ENCODE results near the gene TCF7.

The TCF7 gene

DNA sequence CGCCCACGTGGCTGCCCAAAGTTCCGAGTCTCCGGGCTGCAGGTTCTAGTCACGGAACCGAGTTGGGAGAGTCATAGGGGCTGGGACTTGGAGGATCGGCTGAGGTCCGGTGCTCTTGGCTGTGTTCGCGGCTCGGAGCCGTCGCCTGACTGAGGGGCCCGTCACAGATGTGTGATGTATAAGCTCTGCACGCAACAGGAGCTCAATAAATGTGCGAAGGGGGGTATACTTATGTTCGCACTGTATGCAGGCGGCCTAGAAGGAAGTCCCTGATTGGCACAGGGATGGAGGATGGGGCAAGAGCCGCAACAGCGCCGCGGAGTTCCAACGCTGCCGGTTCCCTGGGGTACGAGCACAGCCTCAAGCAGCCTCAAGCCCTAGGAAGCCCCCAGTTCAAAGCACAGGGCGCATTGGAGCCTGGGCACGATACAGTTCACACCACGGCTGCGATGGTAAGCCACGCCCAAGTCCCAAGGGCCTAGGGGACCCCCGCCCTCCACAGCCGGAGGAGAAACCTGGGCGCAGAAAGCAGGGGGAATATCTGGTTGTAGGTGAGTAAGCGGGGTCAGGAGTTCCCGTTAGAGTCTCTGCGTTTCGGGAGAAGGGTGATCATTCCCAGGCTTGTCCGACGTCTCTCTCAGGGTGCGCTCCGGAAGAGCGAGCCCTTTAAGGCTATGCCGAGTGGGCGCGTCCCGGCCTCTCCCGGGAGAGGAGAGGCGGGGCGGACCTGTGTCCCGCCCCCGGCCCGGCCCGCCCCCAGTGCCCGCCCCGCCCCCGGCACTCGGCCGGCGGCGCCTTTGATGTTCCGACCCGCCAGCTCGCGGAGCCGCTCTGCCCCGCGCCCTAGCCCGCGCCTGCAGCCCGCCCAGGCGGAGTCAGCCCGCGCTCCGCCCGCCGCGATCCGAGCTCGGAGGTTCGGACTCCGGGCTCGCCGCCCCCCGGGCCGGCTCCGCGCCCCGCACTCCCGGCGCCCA lies at the start of gene TCF7:
TSS of gene TCF7 (plus strand) at position 780 of the 974 bp plus-strand sequence. CDS start 226 bp downstream, outside the sequence.
- peaks cover 4 to 24% (median 15%) of the 10 kb centered on the region in 5 donors for H3K27me3 ChIP-seq (ENCODE audit: control insufficient read depth in 5 of 5, insufficient read depth in 4 of 5, low read length in 5 of 5)
- no peaks in the 10 kb centered on the region for H3K36me3 ChIP-seq (ENCODE audit: control insufficient read depth in 5 of 5, insufficient read depth in 5 of 5, low read length in 5 of 5)
- no peak within 1 kb of the TSS for H3K27ac ChIP-seq (ENCODE audit: low read depth, low read length)
- H3K4me3 ChIP-seq (ENCODE audit: low read depth in 1 of 5, low read length in 5 of 5): peak within 1 kb of the TSS; percentile 65 to 74 (median 69)
- H3K9ac ChIP-seq (ENCODE audit: low read length in 5 of 5): peak within 1 kb of the TSS in 3 of 5 donors; percentile 51 to 76 (median 68)
- no peaks in the 10 kb centered on the region for H3K9me3 ChIP-seq (ENCODE audit: control insufficient read depth in 5 of 5, low read length in 5 of 5)
- peaks cover 8 to 28% (median 21%) of the 10 kb centered on the region in 5 donors for H3K4me1 ChIP-seq (ENCODE audit: control insufficient read depth in 5 of 5, insufficient read depth in 5 of 5, low read length in 5 of 5)

DNA sequence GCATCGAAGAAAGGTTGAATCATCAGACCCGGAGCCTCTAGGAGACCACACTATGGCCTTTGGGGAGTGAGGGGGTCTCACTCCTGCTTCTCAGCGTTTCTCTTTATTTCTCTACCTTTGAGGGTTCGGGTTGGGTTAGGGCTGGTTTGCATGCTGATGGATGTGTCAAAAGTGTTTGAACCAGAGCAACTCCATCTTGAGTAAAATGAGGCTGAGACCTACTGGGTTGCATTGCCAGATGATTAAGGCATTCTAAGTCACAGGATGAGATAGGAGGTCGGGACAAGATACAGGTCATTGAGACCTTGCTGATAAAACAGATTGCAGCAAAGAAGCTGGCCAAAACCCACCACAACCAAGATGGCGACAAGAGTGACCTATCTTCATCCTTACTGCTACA lies 44.9 kb upstream of the TCF7 start:
- no peaks in the 10 kb centered on the region for H3K36me3 ChIP-seq (ENCODE audit: control insufficient read depth in 5 of 5, insufficient read depth in 5 of 5, low read length in 5 of 5)
- H3K27ac ChIP-seq (ENCODE audit: low read depth, low read length): no peak overlapping the region
- H3K9ac ChIP-seq (ENCODE audit: low read length in 5 of 5): no peak overlapping the region
- no peak overlapping the region for H3K4me3 ChIP-seq (ENCODE audit: low read depth in 1 of 5, low read length in 5 of 5)
- peaks cover 4 to 27% (median 11%) of the 10 kb centered on the region in 5 donors for H3K27me3 ChIP-seq (ENCODE audit: control insufficient read depth in 5 of 5, insufficient read depth in 4 of 5, low read length in 5 of 5)
- H3K9me3 ChIP-seq (ENCODE audit: control insufficient read depth in 5 of 5, low read length in 5 of 5): no peaks in the 10 kb centered on the region
- H3K4me1 ChIP-seq (ENCODE audit: control insufficient read depth in 5 of 5, insufficient read depth in 5 of 5, low read length in 5 of 5): peaks cover 2 to 13% (median 10%) of the 10 kb centered on the region in 5 donors

DNA sequence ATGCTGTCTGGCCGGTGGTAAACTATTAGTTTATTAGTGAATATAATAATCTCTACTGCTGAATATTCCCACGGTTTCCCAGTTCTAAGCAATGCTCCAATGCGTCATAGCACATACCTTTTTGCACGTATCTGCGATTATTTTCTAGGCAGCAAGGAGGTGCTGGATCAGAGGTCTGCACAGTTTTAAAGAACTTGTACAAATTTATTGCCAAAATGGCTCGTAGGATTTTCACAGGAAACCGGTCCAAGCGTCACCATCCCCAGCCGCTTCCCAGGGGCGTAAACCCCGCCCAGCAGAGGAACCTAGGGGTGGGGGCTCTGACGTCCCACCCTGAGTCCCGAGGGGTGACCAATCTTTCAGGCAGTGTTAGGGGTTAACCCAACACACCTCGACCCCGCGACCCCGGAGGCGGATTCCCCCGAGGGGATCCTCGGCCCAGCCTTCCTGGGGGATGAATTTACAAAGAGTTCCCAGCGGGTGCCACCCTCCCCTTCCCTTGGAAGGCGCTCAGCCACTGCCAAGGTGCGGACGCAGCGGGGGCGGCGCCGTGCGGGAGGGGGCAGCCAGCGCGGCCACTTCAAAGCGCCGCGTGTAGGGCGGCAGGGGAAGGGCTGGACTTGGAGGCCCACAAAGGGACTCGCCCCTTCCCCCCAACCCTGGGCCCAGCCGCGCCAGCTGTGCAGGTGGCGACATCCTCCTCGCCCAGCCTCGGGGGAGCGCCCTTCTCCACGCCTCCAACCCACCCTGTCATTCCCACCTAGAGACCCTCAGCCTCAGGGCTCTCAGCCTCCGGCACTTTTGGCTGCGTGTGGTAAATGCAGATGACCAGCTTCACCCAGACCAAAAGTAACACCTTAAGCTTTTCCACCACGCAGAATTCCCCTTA lies 43.5 kb upstream of the TCF7 start:
- Histone ChIP-seq H3K27ac (ENCODE audit: low read depth, low read length) (no peak overlapping the region), H3K4me1 (ENCODE audit: control insufficient read depth in 5 of 5, insufficient read depth in 5 of 5, low read length in 5 of 5) (peaks cover 2 to 13% (median 10%) of the 10 kb centered on the region in 5 donors), H3K36me3 (ENCODE audit: control insufficient read depth in 5 of 5, insufficient read depth in 5 of 5, low read length in 5 of 5) (no peaks in the 10 kb centered on the region), H3K9me3 (ENCODE audit: control insufficient read depth in 5 of 5, low read length in 5 of 5) (no peaks in the 10 kb centered on the region), H3K27me3 (ENCODE audit: control insufficient read depth in 5 of 5, insufficient read depth in 4 of 5, low read length in 5 of 5) (peaks cover 4 to 27% (median 11%) of the 10 kb centered on the region in 5 donors), H3K4me3 (ENCODE audit: low read depth in 1 of 5, low read length in 5 of 5) (peak overlapping the region in 4 of 5 donors; percentile 29 to 53 (median 48)), H3K9ac (ENCODE audit: low read length in 5 of 5) (peak overlapping the region in 1 of 5 donors; percentile 30)

DNA sequence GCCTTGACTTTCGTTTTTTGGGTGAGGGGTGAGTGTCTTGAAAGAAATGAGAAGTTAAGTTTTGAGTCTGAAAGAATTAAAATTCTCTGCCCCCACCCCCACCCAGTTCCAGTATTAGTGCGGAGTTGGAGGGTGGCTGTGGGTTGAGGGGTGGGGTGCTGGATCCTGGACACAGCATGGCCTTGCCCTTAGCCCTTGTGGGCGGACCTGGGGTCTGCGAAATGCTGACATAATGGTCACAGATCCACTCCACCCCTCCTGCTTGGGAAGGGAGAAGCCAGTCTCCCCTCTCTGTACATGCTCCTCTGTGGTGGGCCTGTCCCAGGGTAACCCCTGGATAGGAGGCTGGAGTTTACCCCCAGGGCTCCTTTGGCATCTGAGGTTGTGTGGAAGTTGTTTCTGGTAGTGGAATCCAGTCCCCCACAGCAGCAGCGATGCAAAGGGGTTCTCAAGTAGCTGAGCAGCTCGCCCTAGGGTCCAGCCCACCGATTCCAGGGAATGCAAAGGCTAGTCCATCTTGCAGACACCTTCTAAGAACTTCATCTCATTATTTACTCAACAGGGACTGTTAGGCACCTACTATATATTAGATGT lies 42.8 kb upstream of the TCF7 start:
- Histone ChIP-seq H3K27ac (ENCODE audit: low read depth, low read length) (no peak overlapping the region), H3K9me3 (ENCODE audit: control insufficient read depth in 5 of 5, low read length in 5 of 5) (no peaks in the 10 kb centered on the region), H3K27me3 (ENCODE audit: control insufficient read depth in 5 of 5, insufficient read depth in 4 of 5, low read length in 5 of 5) (peaks cover 4 to 27% (median 11%) of the 10 kb centered on the region in 5 donors), H3K4me1 (ENCODE audit: control insufficient read depth in 5 of 5, insufficient read depth in 5 of 5, low read length in 5 of 5) (peaks cover 2 to 13% (median 10%) of the 10 kb centered on the region in 5 donors), H3K4me3 (ENCODE audit: low read depth in 1 of 5, low read length in 5 of 5) (peak overlapping the region in 1 of 5 donors; percentile 48), H3K36me3 (ENCODE audit: control insufficient read depth in 5 of 5, insufficient read depth in 5 of 5, low read length in 5 of 5) (no peaks in the 10 kb centered on the region), H3K9ac (ENCODE audit: low read length in 5 of 5) (no peak overlapping the region)

DNA sequence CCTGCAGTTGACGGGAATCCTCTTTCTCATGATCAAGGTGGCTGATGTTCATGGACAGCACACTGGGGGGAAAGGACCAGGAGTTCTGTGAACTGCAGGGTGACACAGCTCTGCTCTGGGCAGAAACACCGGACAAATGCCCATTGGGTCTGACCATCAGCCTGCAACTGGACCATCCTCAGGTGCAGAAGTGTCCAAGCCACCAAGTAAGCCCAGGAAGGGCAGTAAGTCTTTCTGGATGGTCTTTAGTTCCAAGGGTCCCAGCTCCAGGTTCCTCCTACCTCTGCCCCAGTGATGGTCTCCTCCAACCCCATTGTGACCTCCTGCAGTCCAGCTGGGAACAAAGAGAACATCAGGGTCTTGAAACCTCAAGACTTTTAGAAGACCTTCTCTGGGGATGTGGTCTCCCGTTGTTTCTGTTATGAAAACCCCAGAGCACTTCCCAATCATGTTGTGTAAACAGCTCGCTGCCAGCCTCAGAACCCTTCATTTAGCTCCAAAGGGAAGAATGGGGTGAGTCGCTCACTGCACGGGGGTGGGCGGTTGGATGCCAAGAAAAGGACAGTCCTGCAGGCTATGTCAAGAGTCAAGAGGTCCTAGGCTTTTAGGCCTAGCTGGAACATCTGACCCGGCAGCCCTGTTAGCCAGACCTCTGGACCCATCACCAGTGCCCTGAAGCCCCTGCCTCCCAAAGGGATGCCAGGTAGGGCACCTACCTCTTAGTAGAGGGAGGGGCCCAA lies 41.8 kb upstream of the TCF7 start:
- Histone ChIP-seq H3K4me3 (ENCODE audit: low read depth in 1 of 5, low read length in 5 of 5) (no peak overlapping the region), H3K27ac (ENCODE audit: low read depth, low read length) (no peak overlapping the region), H3K36me3 (ENCODE audit: control insufficient read depth in 5 of 5, insufficient read depth in 5 of 5, low read length in 5 of 5) (no peaks in the 10 kb centered on the region), H3K4me1 (ENCODE audit: control insufficient read depth in 5 of 5, insufficient read depth in 5 of 5, low read length in 5 of 5) (peaks cover 2 to 13% (median 10%) of the 10 kb centered on the region in 5 donors), H3K9me3 (ENCODE audit: control insufficient read depth in 5 of 5, low read length in 5 of 5) (no peaks in the 10 kb centered on the region), H3K9ac (ENCODE audit: low read length in 5 of 5) (no peak overlapping the region), H3K27me3 (ENCODE audit: control insufficient read depth in 5 of 5, insufficient read depth in 4 of 5, low read length in 5 of 5) (peaks cover 4 to 27% (median 11%) of the 10 kb centered on the region in 5 donors)

DNA sequence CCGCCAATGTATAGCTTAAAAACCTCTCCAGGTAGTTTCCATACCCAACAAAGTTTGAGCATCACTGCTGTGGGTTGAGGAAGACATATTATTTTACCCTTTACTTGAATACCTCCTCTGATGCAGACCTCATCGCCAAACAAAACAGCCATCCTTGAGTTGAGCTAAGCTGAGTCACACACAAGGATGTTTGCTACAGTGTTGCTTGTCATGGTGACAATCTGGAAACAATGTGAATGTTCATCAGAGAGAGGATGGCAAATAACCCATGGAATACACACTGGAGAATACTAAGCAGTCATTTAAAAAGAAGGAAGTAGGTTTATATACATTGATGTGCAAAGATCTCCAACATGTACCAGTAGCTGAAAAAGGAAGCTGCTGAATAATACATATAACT lies 41.1 kb upstream of the TCF7 start:
- Histone ChIP-seq H3K4me3 (ENCODE audit: low read depth in 1 of 5, low read length in 5 of 5) (no peak overlapping the region), H3K36me3 (ENCODE audit: control insufficient read depth in 5 of 5, insufficient read depth in 5 of 5, low read length in 5 of 5) (no peaks in the 10 kb centered on the region), H3K27ac (ENCODE audit: low read depth, low read length) (no peak overlapping the region), H3K27me3 (ENCODE audit: control insufficient read depth in 5 of 5, insufficient read depth in 4 of 5, low read length in 5 of 5) (peaks cover 4 to 27% (median 11%) of the 10 kb centered on the region in 5 donors), H3K9me3 (ENCODE audit: control insufficient read depth in 5 of 5, low read length in 5 of 5) (no peaks in the 10 kb centered on the region), H3K4me1 (ENCODE audit: control insufficient read depth in 5 of 5, insufficient read depth in 5 of 5, low read length in 5 of 5) (peaks cover 2 to 17% (median 15%) of the 10 kb centered on the region in 5 donors), H3K9ac (ENCODE audit: low read length in 5 of 5) (no peak overlapping the region)

DNA sequence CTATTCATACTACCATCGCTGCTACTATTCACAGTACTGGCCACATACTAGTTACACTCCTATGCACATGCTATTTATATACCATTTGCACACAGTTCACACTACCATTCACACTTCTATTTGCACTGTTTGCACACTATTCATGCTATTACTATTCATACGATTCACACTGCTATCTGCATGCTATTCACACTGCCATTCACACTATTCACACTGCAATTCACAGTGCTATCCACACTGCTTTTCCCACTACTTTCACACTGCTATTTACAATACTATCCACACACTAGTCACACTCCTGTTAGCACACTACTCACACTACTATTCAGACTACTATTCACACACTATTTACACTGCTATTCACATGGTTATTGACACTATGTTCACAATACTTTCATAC lies 39.4 kb upstream of the TCF7 start:
- H3K9ac ChIP-seq (ENCODE audit: low read length in 5 of 5): no peak overlapping the region
- no peak overlapping the region for H3K27ac ChIP-seq (ENCODE audit: low read depth, low read length)
- H3K27me3 ChIP-seq (ENCODE audit: control insufficient read depth in 5 of 5, insufficient read depth in 4 of 5, low read length in 5 of 5): peaks cover 4 to 17% (median 10%) of the 10 kb centered on the region in 5 donors
- H3K9me3 ChIP-seq (ENCODE audit: control insufficient read depth in 5 of 5, low read length in 5 of 5): no peaks in the 10 kb centered on the region
- no peaks in the 10 kb centered on the region for H3K36me3 ChIP-seq (ENCODE audit: control insufficient read depth in 5 of 5, insufficient read depth in 5 of 5, low read length in 5 of 5)
- peaks cover 2 to 25% (median 23%) of the 10 kb centered on the region in 5 donors for H3K4me1 ChIP-seq (ENCODE audit: control insufficient read depth in 5 of 5, insufficient read depth in 5 of 5, low read length in 5 of 5)
- no peak overlapping the region for H3K4me3 ChIP-seq (ENCODE audit: low read depth in 1 of 5, low read length in 5 of 5)

DNA sequence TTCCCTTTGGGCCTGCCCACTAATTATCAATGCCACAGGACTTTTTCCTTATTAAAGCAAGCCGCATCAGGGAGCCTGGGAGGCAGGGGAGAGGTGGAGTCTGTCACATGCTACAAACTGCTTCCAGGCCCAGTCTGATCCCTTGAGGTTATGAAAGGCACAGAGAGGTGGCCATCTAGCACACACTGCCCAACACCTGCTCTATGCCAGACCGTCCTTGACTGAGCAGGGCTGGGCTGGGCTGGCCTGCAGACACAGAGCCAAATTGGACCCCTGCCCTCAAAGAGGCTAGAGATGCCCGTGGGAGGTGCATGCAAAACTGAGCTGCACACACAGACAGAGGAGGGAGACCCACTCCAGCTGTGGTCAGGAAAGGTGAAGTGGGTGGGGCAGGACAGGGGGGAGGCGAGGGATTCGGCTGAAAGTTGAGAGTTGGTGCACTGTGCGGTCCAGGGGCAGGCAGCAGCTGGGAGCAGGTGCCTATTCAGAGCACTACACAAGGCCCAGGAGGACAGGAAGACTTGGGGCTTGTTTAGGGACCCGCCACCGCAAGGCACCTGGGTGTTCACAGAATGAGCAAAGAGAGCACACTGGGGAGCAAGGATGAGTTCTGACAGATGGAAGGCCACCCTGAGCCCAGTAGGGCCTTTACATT lies 36.4 kb upstream of the TCF7 start:
- no peaks in the 10 kb centered on the region for H3K27me3 ChIP-seq (ENCODE audit: control insufficient read depth in 5 of 5, insufficient read depth in 4 of 5, low read length in 5 of 5)
- no peaks in the 10 kb centered on the region for H3K9me3 ChIP-seq (ENCODE audit: control insufficient read depth in 5 of 5, low read length in 5 of 5)
- H3K9ac ChIP-seq (ENCODE audit: low read length in 5 of 5): no peak overlapping the region
- peaks cover 0 to 21% (median 14%) of the 10 kb centered on the region in 5 donors for H3K4me1 ChIP-seq (ENCODE audit: control insufficient read depth in 5 of 5, insufficient read depth in 5 of 5, low read length in 5 of 5)
- no peaks in the 10 kb centered on the region for H3K36me3 ChIP-seq (ENCODE audit: control insufficient read depth in 5 of 5, insufficient read depth in 5 of 5, low read length in 5 of 5)
- H3K27ac ChIP-seq (ENCODE audit: low read depth, low read length): no peak overlapping the region
- no peak overlapping the region for H3K4me3 ChIP-seq (ENCODE audit: low read depth in 1 of 5, low read length in 5 of 5)

Measured in subcutaneous abdominal adipose tissue (tissue), 5 donors.